ENCODE data around the gene EIF2S1.
"Not testable (repeated sequence)": the region's sequence is repeated elsewhere in the genome, so short reads cannot be mapped to it uniquely, and the experiment has no call there.

Gene EIF2S1

DNA sequence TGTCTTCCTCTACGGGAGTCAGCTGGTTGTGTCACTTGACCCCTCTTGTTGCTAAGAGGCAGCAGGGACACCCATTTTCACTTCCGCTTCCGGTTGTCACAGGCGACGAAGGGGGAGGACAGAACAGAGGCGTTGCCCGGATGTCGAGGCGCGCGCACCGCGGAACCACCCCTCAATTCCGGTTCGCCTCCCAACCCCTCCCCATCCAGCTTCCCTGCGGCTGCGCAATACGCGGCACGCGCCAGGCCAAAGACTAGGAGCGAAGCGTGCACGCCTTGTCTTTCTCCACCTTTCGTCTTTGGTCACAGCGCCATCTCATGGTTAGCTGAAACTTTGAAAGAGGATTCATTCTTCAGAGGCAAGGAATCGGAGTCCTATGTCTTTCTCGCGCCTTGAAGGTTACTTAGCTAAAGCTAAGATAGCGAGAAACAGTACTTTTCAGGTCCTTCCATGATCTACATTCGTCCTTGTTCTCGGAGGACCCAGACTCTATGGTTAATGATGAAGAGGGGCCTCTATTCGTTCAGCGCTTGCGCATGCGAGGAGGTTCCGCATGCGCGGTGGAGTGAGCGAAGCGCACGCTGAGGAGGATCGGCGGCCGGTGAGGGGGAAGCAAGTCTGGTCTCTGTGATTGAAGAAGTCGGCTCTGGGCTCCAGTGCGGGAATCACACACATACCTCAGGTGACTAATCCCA lies at the start of gene EIF2S1, which contains the start of gene ATP6V1D:
Gene EIF2S1 (plus strand): TSS at position 554 of the 695 bp plus-strand sequence. CDS start 4,440 bp downstream, outside the sequence.
Gene ATP6V1D (minus strand): TSS at position 30 of the 695 bp plus-strand sequence. CDS start 106 bp downstream, outside the sequence.
- peak; percentile 99 for DNase-seq

DNA sequence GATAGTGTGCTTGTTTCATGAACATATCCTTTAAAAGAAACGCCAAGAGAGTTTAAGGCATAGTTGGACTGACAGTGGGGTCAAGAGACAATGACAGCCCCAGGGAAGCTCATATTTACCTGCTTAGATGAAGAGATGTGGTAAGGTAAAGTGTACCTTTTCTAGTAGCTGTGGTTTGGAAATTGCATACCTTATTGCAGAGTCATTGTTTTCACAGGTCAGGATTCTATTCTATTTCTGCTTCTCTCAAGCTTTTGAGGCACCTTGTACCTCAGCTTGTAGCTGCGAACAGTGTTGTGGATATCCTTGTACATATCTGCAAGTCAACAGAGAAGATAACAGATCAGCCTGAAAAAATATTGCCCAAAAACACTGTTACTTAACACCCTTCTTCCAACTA lies 48.3 kb upstream of the EIF2S1 start:
- DNase-seq: no peak

DNA sequence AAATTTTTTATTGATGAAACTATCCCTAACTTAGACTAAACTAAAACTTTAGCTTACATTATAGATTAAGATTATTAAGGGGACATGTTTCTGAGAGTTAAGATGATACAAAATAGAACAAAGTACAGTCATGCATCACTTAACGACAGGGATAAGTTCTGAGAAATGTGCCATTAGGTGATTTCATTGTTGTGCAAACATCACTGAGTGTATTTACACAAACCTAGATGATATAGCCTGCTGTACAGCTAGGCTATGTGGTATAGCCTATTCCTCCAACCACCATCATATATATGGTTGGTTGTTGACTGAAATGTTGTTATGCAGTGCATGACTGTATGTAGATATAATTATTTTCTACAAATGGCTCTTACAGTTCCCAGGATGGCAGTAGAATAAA lies 47.0 kb upstream of the EIF2S1 start:
- DNase-seq: no peak

DNA sequence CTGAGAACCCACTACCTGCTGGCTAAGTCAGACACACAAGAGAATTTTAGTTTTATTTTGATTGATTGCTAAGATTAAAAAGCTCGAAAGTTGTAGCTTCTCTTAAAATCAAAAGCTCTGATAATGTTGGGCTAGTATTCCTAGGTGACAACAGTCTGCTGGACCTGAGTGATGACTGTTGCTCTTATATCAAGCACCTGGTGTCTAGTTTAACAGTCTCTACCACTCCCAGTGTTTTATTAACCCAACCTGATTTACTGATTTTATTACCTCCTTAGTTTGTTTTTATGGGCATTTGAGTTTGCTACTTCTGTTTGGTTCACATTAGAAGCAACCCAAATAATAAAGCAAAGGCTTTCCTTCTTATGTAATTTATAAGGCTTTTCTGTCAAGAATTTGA lies 42.3 kb upstream of the EIF2S1 start:
- DNase-seq: no peak

DNA sequence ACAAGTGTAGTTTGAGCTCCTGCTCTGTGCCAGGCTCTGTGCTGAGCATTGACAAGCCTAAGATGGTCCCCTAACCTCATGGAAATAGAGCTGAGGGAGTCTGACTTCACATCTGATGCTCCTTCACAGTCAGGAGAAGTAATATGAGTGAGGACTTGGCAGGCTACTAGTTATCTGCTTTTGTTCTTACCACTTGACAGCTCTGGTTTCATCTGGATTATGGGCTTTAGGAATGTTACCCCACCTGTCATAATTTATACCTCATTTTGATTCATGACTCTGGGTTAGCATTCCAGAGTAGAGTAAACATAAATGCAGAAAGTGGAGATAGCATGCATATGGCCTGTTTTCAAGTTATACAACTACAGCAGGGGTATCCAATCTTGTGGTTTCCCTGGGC lies 41.0 kb upstream of the EIF2S1 start:
- no peak for DNase-seq

DNA sequence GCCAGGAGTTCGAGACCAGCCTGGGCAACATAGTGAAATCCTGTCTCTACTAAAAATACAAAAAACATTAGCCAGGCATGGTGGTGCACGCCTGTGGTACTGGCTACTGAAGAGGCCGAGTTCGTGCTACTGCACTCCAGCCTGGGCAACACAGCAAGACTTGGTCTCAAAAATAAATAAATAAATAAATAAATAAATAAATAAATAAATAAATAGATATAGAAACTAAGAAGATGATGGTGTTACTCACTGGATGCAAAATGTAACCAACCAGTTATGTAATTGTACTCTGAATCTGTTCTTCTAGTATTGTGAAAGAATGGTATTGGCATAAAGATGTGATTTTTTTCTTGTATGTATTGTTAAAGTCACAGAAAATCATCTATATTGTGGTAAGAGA lies 30.5 kb upstream of the EIF2S1 start:
- DNase-seq: not testable (repeated sequence)

DNA sequence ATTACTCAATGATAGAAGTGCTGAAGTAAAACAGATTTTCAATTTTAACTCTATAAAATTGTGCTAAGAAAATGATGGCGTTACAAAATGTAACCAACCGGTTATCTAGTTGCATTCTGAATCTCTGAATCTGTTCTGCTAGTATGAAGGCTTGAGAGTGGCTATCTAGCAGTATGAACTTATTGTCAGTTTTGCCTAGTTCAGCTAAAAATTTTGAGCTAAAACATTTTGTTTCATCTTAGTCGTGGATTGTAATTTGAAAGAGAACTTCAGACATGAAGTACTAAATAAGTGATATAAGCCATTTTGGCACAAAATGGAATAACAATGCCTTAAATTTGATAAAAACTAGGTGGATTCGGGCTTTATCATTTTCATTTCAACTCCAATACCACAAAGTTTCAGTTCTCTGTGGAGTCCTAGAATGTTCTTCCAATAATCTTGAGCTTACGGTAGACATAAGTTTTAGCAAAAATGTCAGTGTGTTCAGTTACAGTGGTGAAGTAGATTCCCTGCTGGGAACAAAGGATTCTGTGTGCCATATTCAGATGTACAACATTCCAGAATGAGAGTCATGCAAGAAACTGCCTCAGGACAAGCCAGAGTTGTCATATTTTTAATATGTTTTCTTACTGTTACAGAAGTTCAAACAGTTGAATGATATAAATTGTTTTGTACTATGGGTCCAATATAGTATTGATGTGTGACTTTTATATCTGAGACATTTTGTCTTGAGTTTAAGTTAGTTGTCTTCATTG lies 28.6 kb upstream of the EIF2S1 start:
- DNase-seq: no peak

DNA sequence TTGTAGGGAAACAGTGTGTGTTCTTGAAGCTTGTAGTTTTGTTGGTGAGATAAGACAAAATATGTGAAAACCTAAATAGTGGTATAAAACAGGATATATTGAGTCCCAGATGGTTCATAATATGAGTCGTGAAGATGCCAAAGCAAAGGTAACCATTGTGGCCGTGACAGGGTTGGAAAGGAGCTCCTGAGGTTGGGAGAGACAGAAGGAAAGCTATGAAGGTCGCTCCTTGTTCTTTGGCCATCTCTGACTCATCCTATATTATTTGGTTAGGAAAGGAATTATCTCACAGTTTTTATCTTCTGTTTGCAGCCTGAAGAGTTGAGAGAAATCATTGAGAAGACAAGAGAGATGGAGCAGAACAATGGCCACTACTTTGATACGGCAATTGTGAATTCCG lies 27.7 kb upstream of the EIF2S1 start:
- DNase-seq: no peak

DNA sequence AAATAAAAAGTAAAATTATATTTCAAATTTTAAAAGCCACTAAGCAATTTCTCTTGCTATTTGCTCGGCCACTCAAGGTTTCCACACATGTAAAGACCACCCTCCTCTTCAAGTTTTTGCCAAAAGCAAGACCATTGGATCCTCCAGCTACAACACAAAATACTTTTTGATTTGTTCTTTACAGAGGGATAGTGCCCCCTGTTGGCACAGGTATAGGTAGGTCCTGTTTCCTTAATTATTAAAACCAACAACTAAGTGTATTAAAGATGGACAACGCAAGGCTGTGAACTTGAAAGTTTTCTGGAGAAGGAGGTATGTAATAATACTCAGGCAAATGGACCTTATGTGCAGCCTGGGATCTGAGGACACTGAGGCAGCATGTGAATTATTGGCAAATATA lies 24.3 kb upstream of the EIF2S1 start:
- no peak for DNase-seq

DNA sequence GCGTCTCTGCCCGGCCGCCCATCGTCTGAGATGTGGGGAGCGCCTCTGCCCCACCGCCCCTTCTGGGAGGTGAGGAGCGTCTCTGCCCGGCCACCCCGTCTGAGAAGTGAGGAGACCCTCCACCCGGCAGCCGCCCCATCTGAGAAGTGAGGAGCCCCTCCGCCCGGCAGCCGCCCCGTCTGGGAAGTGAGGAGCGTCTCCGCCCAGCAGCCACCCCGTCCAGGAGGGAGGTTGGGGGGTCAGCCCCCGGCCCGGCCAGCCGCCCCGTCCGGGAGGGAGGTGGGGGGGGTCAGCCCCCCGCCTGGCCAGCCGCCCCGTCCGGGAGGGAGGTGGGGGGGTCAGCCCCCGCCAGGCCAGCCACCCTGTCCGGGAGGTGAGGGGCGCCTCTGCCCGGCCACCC lies 18.9 kb upstream of the EIF2S1 start:
- DNase-seq: not testable (repeated sequence)

DNA sequence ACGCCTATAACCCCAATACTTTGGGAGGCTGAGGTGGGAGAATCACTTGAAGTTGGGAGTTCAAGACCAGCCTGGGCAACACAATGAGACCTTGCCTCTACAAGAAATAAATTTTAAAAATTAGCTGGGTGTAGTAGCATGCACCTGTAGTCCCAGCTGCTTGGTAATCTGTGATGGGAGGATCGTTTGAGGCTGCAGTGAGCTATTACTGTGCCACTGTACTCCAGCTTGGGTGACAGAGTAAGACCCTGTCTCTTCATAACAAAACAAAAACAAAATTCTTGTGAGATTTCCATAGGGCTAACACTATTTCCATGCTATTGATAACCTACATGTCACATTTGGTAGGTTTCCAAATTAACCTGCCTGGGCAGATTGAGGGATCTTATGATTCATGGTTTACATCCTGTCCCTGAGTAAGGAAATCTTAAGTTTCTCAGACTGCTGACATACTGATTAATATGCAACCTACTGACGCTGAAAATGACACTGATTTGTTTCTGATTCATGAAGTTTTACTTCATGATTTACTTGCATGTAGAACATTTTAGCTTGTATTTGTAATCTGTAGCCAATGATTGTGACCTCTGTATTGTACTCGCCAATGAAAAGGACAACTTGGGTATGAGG lies 16.4 kb upstream of the EIF2S1 start:
- DNase-seq: no peak

DNA sequence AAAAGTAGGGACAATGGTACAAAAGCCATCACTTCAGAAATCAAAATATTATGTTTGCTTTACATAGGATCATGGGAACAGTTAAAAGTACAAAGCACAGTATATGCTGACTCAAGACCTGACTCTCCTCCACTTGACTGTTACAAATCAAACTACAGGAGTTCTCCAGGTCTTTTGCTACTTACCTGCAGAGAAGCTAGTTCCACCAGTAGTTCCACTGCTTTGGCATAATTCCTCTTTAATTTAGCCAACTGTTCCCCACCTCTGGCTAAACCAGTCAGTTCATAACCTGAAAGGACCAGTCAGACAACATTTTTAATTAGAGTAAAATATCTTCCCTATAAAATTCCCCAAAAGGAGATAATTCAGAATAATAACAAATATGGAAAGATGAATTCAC lies 14.5 kb upstream of the EIF2S1 start:
- DNase-seq: no peak

DNA sequence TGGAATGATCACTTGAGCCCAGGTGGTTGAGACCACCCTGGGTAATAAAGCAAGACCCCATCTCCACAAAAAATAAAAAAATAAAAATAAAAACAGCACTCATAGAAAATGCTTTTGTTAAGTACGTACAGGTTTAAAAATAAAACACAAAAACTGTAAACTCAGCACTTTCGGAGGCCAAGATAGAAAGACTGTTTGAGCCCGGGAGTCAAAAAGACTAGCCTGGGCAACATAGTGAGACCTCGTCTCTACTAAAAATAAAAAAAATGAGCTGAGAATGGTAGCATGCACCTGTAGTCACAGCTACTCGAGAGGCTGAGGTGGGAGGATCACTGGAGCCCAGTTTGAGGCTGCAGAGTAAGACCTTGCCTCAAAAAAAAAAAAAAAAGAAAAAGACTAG lies 8.1 kb upstream of the EIF2S1 start:
- DNase-seq: no peak

DNA sequence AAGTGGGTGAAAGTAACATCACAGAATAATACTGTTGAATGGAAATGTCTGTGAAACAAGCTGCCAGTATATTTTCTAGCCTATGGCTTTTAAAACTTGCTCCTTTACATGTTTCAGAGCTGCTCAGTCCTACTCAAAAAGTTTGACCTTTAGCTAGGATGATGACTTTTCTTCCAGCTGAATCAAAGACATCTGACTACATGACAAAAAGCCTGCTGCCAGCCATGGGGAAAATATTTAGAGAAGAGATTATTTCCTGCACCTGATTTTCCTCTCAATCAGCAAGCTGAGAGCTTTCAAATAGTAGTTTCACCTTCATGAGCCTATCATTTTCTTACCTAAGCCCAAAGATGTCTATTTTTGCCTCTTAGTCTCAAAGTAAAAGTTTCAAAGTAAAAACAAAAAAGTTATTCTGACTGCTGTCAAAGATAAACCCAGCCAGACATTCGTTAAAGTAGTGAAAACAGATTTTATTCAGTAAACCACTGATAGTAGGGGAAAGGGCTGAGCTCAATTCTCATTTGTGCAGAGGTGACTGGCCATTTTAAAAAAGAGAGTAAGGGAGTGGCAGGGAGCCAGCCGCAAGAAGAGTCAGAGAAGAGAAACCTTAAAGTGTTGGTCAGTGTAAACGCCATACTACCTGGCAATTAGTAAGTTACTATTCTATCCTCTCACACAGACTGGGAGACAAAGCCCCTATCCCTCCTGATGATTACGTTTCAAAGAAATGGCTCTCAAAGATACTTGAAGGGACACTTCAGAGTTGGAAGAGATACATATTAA lies 2.8 kb upstream of the EIF2S1 start:
- no peak for DNase-seq

DNA sequence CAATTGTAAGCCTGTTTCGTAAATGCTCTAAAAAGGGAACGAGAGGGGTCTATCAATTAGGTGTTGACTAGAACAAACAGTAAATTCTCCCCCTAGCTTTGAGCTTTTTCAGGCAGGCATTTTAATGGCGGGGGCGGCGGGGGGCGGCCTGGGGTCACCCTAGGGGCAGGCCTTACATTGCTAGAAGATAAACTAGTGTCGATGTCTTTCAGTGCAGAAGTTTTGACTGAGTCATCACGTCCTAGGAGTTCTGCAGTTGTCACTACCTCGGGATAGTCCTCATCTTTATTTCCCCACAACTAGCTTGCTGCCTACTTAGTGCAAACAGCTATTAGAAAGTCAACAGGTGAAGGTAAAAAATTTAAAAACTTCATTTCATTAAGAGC lies 2.2 kb upstream of the EIF2S1 start:
- DNase-seq: no peak

DNA sequence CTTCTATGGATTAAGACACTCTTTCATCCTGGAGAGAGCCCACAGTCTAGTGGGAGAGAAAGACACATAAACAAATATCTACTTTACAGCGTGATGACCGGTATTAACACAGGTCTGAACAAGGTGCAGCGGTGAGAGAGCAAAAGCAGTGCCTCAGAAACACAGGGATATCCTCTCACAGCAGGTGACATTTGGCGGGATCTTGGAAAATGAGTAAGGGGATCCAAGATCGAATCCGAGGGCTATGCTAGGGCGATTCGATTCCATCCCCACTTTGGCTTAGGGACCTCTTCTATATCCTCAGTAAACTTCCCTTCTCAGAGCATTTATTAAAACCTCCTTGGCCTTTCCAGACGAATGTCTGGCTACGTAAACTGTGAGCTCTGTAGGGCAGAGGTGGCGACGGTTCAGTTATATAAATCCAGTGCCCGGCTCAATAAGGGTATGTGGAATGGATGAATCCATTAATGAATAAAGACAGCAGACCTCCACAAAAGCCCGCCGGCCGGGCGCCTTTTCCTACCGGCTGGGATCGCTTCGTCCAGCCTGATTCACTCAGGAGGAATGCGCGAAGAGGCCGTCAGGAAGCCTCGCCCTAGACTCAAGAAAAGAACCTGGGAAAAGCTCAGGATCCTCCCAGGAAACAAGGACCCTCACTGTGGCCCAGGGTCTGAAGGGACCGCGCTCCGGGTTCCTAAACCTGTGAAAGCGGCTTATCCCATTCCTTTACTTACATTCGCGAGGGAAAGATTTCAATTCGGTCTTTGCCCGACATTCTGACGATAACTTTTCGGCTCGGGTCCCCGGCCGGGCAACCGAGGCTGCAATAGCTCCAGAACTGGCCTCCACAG lies 979 bp upstream of the EIF2S1 start:
- no peak for DNase-seq

DNA sequence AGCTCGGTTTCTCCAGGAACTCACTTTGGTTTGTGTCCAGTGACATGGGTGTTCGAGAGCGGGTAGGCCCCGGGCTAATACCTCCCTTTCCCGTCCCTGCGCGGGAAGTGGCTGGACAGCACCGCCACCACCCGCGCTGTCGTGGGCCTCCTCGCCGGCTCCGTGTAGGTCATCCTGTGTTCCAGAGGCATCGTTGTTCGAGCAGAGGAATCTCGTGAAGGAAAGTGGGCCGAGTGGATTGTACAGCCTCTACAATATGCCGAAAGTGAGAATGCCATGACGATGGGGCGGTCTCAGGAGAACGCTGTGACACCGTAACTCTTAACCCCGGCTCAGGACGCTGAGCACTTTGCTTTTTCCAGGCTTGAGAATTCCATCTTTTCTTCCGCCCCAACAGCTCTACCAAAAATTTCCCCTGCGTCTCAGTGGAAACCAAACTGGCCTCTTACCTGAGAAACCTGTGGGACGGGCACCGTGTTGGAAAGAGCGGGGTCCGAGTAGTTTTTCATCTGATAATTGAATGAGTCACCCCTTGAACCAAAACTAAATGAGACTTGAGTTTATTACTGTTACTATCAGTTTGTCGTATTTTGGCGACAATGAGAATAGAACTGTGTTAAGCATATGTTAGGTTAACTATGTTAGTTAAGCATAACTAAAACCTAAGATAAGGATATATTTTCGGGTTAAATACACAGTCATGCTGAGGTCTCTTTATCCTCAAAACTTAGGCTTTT lies 510 bp downstream of the EIF2S1 start:
- no peak for DNase-seq

DNA sequence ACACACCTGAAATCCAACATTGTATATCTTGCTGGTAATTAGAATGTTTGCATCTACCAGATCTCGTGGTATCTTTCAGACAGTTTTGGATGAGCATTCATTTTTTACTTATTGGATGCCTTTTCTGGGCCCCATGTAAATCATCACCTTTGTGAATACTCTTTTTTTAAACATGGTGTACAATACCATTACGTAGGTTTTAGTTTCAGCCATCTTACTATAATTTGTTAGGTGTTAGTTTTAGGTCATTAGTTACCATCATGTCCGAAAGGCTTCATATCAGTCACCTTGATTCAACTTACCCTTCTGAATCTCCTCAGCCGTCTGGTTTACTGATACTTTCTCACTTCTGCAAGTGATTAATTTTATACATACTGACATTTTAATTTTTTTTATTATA lies 5.3 kb downstream of the EIF2S1 start:
- no peak for DNase-seq

DNA sequence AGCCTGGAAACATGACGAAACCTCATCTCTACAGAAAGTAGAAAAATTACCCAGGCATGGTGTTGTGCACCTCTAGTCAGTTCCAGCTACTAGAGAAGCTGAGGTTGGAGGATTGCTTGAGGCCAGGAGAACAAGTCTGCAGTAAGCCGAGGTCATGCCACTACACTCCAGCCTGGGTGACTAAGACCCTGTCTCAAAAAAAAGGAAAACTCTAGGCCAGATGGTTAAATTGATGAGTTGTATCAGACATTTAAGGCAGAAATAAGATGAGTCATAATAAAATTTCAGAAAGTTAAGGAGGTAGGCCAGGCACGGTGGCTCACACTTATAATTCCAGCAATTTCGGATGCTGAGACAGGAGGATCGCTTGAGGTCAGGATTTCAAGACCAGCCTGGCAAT lies 10.7 kb downstream of the EIF2S1 start:
- no peak for DNase-seq

DNA sequence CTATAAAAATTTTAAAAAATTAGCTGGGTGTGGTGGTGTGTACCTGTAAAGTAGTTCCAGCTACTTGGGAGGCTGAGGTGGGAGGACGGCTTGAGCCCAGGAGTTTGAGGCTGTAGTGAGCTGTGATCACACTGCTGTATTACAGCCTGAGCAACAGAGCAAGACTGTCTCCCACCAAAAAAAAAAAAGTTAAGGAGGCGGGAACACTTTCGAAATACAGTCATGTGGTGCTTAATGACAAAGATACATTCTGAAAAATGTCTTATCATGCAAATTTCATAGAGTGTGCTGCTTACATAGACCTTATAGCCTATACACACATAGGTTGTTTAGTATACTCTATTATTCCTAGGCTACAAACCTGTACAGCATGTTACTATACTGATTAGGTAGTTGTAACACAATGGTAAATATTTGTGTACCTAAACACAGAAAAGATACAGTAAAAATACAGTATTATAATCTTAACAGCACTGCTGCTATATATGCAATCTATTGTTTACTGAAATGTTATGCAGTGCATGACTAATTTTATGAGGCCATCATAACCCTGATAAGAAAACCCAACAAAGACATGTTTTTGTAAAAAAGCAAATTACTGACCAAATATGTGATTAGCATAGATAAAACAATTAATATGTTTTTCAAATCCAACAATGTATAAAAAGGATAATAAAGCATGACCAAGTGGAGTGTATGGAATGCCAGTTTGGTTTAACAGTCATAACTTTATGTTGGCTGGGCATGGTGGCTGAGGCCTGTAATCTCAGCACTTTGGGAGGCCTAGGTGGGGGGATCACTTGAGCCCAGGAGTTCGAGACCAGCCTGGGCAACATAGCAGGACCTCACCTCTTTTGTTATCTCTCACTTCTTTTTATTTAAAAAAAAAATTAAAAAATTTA lies 11.4 kb downstream of the EIF2S1 start:
- DNase-seq: no peak
